Measurements from ENCODE around the gene FATE1. TPM values are rescaled to one million over a fixed set of nuclear protein-coding genes. Genes with fewer than 3 reads are reported as not detected.

The FATE1 gene
- total RNA-seq, 1 donor from 2014 or later, result not detected

DNA sequence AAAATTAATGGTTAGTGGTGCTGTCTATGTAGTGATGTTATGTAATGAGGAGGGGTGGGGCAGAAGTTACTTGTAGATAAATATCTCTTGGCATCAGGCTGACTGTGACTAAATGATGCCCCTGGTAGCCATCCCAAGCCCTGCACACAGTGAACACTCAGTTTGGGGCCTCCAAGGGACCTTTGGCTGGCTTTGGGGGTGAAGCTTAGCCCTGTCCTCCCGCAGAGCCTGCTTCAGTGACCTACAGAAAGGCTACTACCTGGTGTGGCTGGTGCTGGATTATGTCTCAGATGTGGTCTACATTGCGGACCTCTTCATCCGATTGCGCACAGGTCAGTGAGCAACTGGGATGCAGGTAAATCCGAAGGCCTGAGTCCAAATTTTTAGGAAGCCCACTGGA, 26.5 kb downstream of the FATE1 start:
- no peaks in the 10 kb centered on the region for H3K27me3 Mint-ChIP-seq
- H3K4me1 Mint-ChIP-seq, result no peaks in the 10 kb centered on the region
- DNase-seq, result no peak
- intact Hi-C loops (cut with micrococcal nuclease), result no loop called here
- H3K4me3 Mint-ChIP-seq, result no peak overlapping the region
- H3K36me3 Mint-ChIP-seq (ENCODE audit: low read depth), result no peaks in the 10 kb centered on the region
- no peak overlapping the region for H3K27ac Mint-ChIP-seq
- H3K9me3 Mint-ChIP-seq, result no peaks in the 10 kb centered on the region

DNA sequence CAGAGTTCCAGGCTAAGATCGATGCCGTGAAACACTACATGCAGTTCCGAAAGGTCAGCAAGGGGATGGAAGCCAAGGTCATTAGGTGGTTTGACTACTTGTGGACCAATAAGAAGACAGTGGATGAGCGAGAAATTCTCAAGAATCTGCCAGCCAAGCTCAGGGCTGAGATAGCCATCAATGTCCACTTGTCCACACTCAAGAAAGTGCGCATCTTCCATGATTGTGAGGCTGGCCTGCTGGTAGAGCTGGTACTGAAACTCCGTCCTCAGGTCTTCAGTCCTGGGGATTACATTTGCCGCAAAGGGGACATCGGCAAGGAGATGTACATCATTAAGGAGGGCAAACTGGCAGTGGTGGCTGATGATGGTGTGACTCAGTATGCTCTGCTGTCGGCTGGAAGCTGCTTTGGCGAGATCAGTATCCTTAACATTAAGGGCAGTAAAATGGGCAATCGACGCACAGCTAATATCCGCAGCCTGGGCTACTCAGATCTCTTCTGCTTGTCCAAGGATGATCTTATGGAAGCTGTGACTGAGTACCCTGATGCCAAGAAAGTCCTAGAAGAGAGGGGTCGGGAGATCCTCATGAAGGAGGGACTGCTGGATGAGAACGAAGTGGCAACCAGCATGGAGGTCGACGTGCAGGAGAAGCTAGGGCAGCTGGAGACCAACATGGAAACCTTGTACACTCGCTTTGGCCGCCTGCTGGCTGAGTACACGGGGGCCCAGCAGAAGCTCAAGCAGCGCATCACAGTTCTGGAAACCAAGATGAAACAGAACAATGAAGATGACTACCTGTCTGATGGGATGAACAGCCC, 28.0 kb downstream of the FATE1 start:
- intact Hi-C loops (cut with micrococcal nuclease), result no loop called here
- no peak overlapping the region for H3K27ac Mint-ChIP-seq
- no peak overlapping the region for H3K4me3 Mint-ChIP-seq
- no peaks in the 10 kb centered on the region for H3K9me3 Mint-ChIP-seq
- H3K4me1 Mint-ChIP-seq, result no peaks in the 10 kb centered on the region
- DNase-seq, result no peak
- H3K27me3 Mint-ChIP-seq, result no peaks in the 10 kb centered on the region
- H3K36me3 Mint-ChIP-seq (ENCODE audit: low read depth), result no peaks in the 10 kb centered on the region

DNA sequence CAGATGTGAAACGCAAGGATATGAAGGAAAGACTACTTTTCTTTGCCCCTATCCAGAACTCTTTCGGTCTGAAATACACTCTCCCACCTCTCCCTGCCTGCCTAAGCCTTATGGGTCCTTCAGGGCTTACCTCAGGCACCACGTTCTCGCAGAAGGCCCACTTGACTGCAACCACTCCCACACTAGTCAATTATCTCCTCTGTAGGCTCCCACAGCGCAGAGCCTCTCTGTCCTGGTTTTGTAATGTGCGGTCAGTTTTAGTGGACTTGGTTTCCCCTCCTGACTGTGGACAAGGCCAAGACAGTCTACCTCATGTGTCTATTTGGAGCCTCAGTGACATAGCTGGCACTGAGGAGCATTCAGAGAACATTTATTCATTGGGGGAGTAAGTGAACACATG, 29.8 kb downstream of the FATE1 start:
- H3K36me3 Mint-ChIP-seq (ENCODE audit: low read depth), result no peaks in the 10 kb centered on the region
- H3K4me3 Mint-ChIP-seq, result no peak overlapping the region
- DNase-seq, result no peak
- H3K9me3 Mint-ChIP-seq, result no peaks in the 10 kb centered on the region
- no peak overlapping the region for H3K27ac Mint-ChIP-seq
- intact Hi-C loops (cut with micrococcal nuclease), result no loop called here
- H3K4me1 Mint-ChIP-seq, result no peaks in the 10 kb centered on the region
- no peaks in the 10 kb centered on the region for H3K27me3 Mint-ChIP-seq

DNA sequence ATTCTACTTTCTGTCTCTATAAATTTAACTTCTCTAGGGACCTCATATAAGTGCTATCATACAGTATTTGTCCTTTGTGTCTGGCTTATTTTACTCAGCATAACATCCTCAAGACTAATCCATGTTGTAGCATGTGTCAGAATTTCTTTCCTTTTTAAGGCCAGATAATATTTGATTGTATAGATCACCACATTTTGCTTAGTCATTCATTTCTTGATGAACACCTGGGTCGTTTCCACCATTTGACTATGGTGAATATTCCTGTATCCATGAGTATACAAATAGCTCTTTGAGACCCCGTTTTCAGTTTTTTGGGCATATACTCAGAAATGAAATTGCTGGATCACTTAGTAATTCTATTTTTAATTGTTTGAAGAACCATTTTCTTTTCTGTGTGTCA, 30.7 kb downstream of the FATE1 start:
- Mint-ChIP-seq H3K36me3 (ENCODE audit: low read depth) (no peaks in the 10 kb centered on the region), H3K4me3 (no peak overlapping the region), H3K27me3 (no peaks in the 10 kb centered on the region), H3K27ac (no peak overlapping the region), H3K9me3 (no peaks in the 10 kb centered on the region), H3K4me1 (no peaks in the 10 kb centered on the region)
- intact Hi-C loops (cut with micrococcal nuclease), result no loop called here
- no peak for DNase-seq

DNA sequence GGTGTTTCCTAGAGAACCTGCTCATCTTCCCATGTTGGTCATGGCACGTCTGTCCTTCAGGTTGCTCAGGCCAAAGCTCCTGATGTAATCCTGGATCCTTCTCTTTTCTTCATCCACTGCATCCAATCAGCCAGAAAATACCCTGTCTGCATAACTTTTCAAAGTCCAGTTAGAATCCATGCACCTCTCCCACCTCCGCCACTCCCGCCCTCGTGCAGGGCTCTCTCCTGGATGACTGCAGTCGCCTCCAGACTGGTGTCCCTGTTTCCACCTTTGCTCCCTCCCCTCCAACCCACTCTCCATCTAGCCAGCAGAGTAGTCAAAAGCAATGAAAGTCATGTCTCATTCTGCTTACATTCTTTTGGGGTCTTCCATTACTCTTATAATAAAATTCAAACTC, 34.7 kb downstream of the FATE1 start:
- Mint-ChIP-seq H3K4me3 (no peak overlapping the region), H3K27ac (no peak overlapping the region), H3K4me1 (no peaks in the 10 kb centered on the region), H3K36me3 (ENCODE audit: low read depth) (no peaks in the 10 kb centered on the region), H3K27me3 (no peaks in the 10 kb centered on the region), H3K9me3 (no peaks in the 10 kb centered on the region)
- intact Hi-C loops (cut with micrococcal nuclease), result loop anchor here (5.0 kb wide), 2 partner anchors 882 to 1072 kb away; no protein-coding TSS in a partner anchor
- no peak for DNase-seq

DNA sequence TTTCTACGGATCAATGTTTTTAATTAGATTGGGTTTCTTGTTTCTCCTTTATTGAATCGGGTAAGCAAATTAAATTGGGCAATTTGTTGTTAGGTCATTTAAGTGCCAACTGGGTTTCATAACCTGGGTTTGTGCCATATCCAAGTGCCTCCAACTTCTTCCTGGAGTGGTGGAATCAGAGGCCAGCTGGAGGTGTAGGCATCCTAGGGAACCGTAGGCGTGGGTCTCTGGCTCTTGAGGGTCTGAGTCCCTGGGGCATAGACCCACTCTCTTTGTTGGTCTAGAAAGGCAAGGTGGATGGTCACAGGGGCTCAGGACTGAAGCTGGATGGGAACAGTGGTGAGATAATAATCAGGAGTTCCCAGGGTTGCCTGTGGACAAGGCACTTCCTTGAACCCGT, 37.0 kb downstream of the FATE1 start:
- Mint-ChIP-seq H3K27me3 (no peaks in the 10 kb centered on the region), H3K9me3 (no peaks in the 10 kb centered on the region), H3K4me1 (no peaks in the 10 kb centered on the region), H3K4me3 (no peak overlapping the region), H3K36me3 (ENCODE audit: low read depth) (no peaks in the 10 kb centered on the region), H3K27ac (no peak overlapping the region)
- intact Hi-C loops (cut with micrococcal nuclease), result loop anchor here (5.0 kb wide), 2 partner anchors 879 to 1069 kb away; no protein-coding TSS in a partner anchor
- no peak for DNase-seq

DNA sequence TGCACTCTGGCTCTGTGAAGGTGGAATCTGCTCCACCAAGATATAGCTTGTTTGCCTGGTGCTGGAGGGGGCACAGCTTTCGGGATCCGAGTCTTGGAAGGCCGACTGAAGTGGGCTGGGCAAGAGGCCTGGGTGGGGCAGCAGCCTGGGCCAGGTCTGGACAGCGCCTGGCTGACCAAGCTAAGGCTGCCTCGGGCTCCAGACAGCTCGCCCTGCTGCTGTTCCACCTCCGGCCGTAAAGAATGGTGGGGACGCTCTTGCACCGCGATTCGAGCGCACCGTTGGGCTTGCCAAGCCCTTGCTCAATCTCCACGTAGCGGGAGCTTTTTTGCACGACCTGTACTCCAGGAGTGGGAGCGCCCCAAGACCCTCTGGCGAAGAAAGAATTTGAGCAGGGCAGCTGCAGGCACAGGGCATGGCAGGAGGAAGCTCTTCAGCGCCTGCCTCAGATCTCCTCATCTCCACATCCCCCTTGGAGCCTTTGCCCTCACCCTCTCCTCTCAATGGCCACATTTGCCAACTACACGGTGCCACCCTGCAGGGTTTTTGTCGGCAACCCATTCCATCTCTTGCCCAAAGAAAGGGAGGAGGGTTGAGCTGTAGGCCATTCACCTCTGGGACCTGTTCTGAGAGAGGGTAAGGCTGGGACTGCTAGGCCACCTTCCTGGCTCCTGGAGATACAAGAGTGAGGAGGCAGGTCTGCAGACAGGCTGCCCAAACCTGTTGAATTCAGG, 37.6 kb downstream of the FATE1 start:
- Mint-ChIP-seq H3K4me3 (no peak overlapping the region), H3K4me1 (no peaks in the 10 kb centered on the region), H3K36me3 (ENCODE audit: low read depth) (no peaks in the 10 kb centered on the region), H3K27me3 (no peaks in the 10 kb centered on the region), H3K9me3 (no peaks in the 10 kb centered on the region), H3K27ac (no peak overlapping the region)
- intact Hi-C loops (cut with micrococcal nuclease), result loop anchor here (5.0 kb wide), 2 partner anchors 879 to 1069 kb away; no protein-coding TSS in a partner anchor
- peak; percentile 59 for DNase-seq

DNA sequence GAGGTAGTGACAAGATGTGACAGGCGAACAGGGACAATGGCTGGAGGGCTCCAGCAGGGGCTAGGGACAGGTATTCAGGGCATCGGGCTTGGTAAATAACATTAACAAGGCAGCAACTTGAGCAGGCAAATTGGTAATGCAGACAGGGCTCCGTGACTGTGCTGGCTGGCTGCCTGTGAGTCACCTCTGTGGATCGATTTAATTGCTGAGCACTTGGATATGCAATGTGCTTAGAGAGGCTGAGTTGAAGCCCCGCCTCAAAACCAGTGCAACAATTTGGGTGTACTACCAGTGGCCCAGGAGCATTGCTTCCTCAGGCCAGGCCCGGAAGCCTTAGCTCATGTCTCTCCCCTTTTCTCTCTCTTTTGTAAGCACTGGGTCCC, 38.2 kb downstream of the FATE1 start:
- no peak for DNase-seq
- intact Hi-C loops (cut with micrococcal nuclease), result loop anchor here (5.0 kb wide), 2 partner anchors 878 to 1068 kb away; no protein-coding TSS in a partner anchor
- Mint-ChIP-seq H3K27ac (no peak overlapping the region), H3K9me3 (no peaks in the 10 kb centered on the region), H3K4me3 (no peak overlapping the region), H3K36me3 (ENCODE audit: low read depth) (no peaks in the 10 kb centered on the region), H3K27me3 (no peaks in the 10 kb centered on the region), H3K4me1 (no peaks in the 10 kb centered on the region)

DNA sequence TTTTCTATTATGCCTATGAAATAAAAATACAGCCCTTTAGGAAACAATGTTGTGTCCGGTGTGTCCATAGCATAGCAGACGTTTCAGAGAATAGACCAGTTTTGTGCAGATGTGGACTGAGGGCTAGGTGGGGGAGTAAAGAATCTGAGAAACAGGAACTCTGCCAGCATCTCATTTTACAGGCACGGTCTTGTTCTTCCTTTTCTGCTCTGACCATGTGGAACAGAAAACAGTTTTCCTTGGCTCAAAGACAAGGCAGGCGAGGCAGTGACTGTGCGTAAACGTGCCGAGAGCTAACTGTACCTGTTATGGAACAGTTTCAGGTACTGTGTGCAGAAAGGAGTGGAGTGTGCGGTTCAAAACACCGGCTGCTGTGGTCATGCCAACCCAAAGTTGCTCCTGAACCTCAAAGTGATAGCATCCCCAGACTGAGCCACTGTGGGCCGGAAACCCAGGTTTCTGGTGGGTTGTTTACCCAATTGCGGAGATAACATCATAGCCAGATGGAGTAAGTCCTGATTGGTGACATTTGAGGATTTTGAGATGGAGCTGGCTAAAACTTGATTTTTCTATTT, 38.9 kb downstream of the FATE1 start:
- H3K27ac Mint-ChIP-seq, result no peak overlapping the region
- intact Hi-C loops (cut with micrococcal nuclease), result loop anchor here (5.0 kb wide), 2 partner anchors 878 to 1068 kb away; no protein-coding TSS in a partner anchor
- no peak overlapping the region for H3K4me3 Mint-ChIP-seq
- no peaks in the 10 kb centered on the region for H3K36me3 Mint-ChIP-seq (ENCODE audit: low read depth)
- no peaks in the 10 kb centered on the region for H3K4me1 Mint-ChIP-seq
- H3K27me3 Mint-ChIP-seq, result no peaks in the 10 kb centered on the region
- H3K9me3 Mint-ChIP-seq, result no peaks in the 10 kb centered on the region
- DNase-seq, result no peak

DNA sequence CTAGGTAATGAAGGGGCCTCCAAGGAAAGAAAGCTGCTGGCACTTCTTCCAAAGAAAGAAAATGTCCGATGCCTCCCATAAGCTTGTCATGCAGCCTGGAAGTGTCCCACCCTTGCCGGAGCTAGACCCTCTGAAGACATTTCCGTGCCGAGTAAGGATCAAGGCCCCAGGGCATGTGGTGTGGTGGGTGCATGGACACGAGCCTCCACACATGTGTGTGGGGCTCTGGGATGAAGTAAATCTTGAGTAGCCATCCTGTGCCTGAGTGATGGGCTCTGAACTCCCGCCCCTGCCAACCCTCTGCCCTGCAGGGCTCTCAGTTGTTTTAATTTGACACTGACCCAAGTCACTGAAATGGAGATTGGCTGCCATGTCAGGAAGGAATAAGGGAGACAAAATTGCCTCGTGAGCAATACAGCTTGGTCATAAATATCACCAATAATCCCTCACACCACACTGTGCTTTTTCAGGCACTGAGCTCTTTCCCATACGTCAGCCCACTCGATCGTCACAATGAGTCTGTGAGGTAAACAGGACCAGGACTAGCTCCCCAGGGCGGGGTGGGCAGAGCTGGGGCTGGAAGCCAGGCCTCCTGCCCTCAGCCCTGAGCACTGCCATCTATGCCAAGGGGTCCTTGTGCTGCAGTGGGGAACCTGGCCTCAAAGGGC, 43.3 kb downstream of the FATE1 start:
- H3K36me3 Mint-ChIP-seq (ENCODE audit: low read depth), result no peaks in the 10 kb centered on the region
- no peak overlapping the region for H3K27ac Mint-ChIP-seq
- no peaks in the 10 kb centered on the region for H3K27me3 Mint-ChIP-seq
- intact Hi-C loops (cut with micrococcal nuclease), result no loop called here
- H3K4me1 Mint-ChIP-seq, result no peaks in the 10 kb centered on the region
- no peaks in the 10 kb centered on the region for H3K9me3 Mint-ChIP-seq
- H3K4me3 Mint-ChIP-seq, result no peak overlapping the region
- DNase-seq, result no peak

DNA sequence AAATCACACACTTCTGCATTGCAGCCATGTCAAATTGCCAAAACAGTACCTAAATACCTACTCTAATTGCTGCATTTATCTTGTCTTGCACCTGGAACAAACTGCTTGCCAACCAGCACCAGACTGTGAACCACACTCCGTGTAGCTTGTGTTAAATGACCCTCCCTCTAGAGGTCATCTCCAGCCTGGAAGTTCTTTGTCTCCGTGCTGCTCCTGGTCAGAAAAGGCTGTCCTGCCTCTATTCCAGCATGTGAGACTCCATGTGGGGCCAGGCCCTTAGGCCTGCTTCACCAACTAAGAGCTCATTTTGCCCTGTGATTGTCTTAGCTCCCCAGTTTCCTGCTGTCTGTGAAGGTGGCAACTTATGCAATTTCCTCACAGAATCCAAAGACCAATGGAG, 47.0 kb downstream of the FATE1 start:
- no peaks in the 10 kb centered on the region for H3K27me3 Mint-ChIP-seq
- intact Hi-C loops (cut with micrococcal nuclease), result no loop called here

DNA sequence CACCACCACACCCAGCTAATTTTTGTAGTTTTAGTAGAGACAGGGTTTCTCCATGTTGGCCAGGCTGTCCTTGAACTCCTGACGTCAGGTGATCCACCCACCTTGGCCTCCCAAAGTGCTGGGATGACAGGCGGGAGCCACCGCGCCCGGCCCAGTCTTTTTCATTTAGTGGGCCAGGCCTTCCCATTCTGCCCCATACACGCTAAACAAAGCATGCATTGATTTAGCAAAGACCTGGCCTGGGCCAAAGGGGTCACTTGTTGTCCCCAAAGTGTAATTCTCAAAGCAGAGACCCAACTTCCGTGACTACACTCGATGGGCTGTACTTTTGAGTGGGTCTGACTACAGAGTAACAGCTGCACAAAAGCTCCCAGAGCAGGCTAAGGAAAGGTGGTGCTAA, 47.9 kb downstream of the FATE1 start:
- Mint-ChIP-seq H3K27me3 (no peaks in the 10 kb centered on the region), H3K9me3 (no peaks in the 10 kb centered on the region), H3K36me3 (ENCODE audit: low read depth) (no peaks in the 10 kb centered on the region), H3K4me3 (no peak overlapping the region), H3K27ac (no peak overlapping the region), H3K4me1 (no peaks in the 10 kb centered on the region)
- no peak for DNase-seq
- intact Hi-C loops (cut with micrococcal nuclease), result no loop called here

More for the DNA sequence above, 47.0 kb downstream of the FATE1 start:
- Mint-ChIP-seq H3K9me3 (no peaks in the 10 kb centered on the region), H3K36me3 (ENCODE audit: low read depth) (no peaks in the 10 kb centered on the region), H3K27ac (no peak overlapping the region), H3K4me1 (no peaks in the 10 kb centered on the region), H3K4me3 (no peak overlapping the region)
- DNase-seq, result no peak

DNA sequence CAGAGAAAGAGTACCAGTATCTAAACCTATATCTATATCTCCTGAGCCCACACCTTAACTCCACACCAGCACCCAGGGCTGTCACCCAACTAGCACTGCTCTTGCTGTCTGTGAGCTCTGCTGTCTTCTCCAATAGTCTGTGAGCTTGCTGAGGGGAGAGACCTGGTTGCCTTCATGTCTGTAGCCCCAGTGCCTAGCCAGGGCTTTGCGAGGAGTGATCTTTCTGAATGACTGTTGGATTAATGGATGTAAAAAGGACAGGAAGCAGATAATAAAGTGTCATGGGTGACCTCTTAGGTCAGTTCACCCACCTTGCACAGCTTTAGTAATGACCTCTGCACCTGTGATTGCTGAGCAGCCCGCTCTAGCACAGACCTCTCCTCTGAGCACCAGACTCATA, 49.2 kb downstream of the FATE1 start:
- Mint-ChIP-seq H3K27ac (no peak overlapping the region), H3K4me3 (no peak overlapping the region), H3K9me3 (no peaks in the 10 kb centered on the region), H3K36me3 (ENCODE audit: low read depth) (no peaks in the 10 kb centered on the region), H3K27me3 (no peaks in the 10 kb centered on the region), H3K4me1 (no peaks in the 10 kb centered on the region)
- DNase-seq, result no peak
- intact Hi-C loops (cut with micrococcal nuclease), result no loop called here

DNA sequence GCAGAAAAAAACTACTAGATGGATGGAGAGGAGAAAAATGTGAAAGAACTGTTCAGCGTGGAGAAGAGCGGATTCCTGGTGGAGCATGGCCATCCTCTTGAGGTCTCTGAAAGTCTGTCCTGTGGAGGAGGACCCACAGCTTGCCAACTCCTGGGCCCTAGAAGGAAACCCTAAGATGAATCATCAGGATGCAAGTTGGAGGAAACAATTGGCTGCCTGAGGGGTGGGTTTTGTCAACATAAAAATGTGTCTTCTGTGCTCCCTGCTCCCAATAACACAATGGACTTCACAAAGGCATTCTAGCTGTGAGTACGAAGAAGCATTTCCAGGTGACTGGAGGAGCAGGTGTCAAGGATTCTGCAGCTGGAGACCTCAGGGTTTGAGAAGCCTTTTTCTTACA, 55.9 kb downstream of the FATE1 start:
- no peak overlapping the region for H3K27ac Mint-ChIP-seq
- no peaks in the 10 kb centered on the region for H3K4me1 Mint-ChIP-seq
- DNase-seq, result no peak
- intact Hi-C loops (cut with micrococcal nuclease), result no loop called here
- no peak overlapping the region for H3K4me3 Mint-ChIP-seq
- no peaks in the 10 kb centered on the region for H3K27me3 Mint-ChIP-seq
- H3K36me3 Mint-ChIP-seq (ENCODE audit: low read depth), result no peaks in the 10 kb centered on the region
- H3K9me3 Mint-ChIP-seq, result no peaks in the 10 kb centered on the region

All from activated CD4-positive, alpha-beta T cell treated with anti-CD3 and anti-CD28 coated beads, Interleukin-2, amount 10 ng/mL, durations not matched to agents 24 days and 14 days (primary cell).